CD4-positive, alpha-beta T cell (primary cell): ENCODE measurements around the gene CDH4. TPM values are rescaled to one million over a fixed set of nuclear protein-coding genes. Genes with fewer than 3 reads are reported as not detected.

Experiments used
- ATAC-seq: fragments of 200-7000 bp; cut with Tn5 transposase; one replicate; pipeline ENCODE4 v1.10.0; 2022; ENCODE audit warnings: mild to moderate bottlenecking; ENCODE audit not compliant: poor library complexity
- CTCF ChIA-PET: fragments of 350-600 bp; sonication (Branson Sonifier 250); formaldehyde crosslinking; loops from one replicate; lab custom pipeline; 2021; ENCODE audit warnings: antibody characterized with exemption, inconsistent platforms; lab: Charles Lee
- POLR2A ChIA-PET: fragments of 350-600 bp; sonication (Branson Sonifier 250); formaldehyde crosslinking; loops from one replicate; lab custom pipeline; 2021; ENCODE audit warnings: antibody characterized with exemption, inconsistent platforms; lab: Charles Lee
- DNase-seq, 14 experiments: peaks; one replicate each; pipeline ENCODE4 v3.0.0-alpha.2; 2013 to 2020; ENCODE audit warnings: mixed read lengths in 2 of 14
- H3K27ac ChIP-seq, 2 donors: one replicate each; pipeline versions ENCODE4 v1.5.1 to v1.7.0; 2013; ENCODE audit warnings: low read length in 2 of 2, low read depth in 1 of 2, mild to moderate bottlenecking in 1 of 2
- H3K27me3 ChIP-seq, 2 experiments: 1 replicate in 1 of 2; 2 replicates in 1 of 2; pipeline versions ENCODE4 v1.6.1 to v1.7.0; 2013; ENCODE audit warnings: low read length in 2 of 2, control low read depth in 1 of 2, mild to moderate bottlenecking in 1 of 2, moderate library complexity in 1 of 2; ENCODE audit not compliant: insufficient read depth in 2 of 2, control insufficient read depth in 1 of 2
- H3K36me3 ChIP-seq: one replicate; pipeline ENCODE4 v1.6.1; 2013; ENCODE audit warnings: low read length, control low read depth; ENCODE audit not compliant: insufficient read depth
- H3K4me1 ChIP-seq: one replicate; pipeline ENCODE4 v1.6.1; 2013; ENCODE audit warnings: low read length, control low read depth; ENCODE audit not compliant: insufficient read depth
- H3K4me3 ChIP-seq: one replicate; pipeline ENCODE4 v1.5.1; 2013; ENCODE audit warnings: mild to moderate bottlenecking, low read length, moderate library complexity
- H3K9me3 ChIP-seq, 2 experiments: 1 replicate in 1 of 2; 2 replicates in 1 of 2; pipeline versions ENCODE4 v1.6.1 to v1.7.0; 2013; ENCODE audit warnings: low read length in 2 of 2, mild to moderate bottlenecking in 2 of 2, control low read depth in 1 of 2, moderate library complexity in 1 of 2; ENCODE audit not compliant: control insufficient read depth in 1 of 2, insufficient read depth in 1 of 2
- H3K27ac Mint-ChIP-seq: one replicate; pipeline ENCODE4 v1.8.0; 2020; ENCODE audit warnings: mixed read lengths
- H3K27me3 Mint-ChIP-seq: one replicate; pipeline ENCODE4 v1.8.0; 2021; ENCODE audit warnings: mixed read lengths
- H3K36me3 Mint-ChIP-seq: one replicate; pipeline ENCODE4 v1.8.0; 2021; ENCODE audit warnings: low read depth, mixed read lengths
- H3K4me1 Mint-ChIP-seq: one replicate; pipeline ENCODE4 v1.8.0; 2021; ENCODE audit warnings: low read depth, mixed read lengths
- H3K4me3 Mint-ChIP-seq: one replicate; pipeline ENCODE4 v1.8.0; 2020; ENCODE audit warnings: mild to moderate bottlenecking, mixed read lengths
- H3K9me3 Mint-ChIP-seq: one replicate; pipeline ENCODE4 v1.8.0; 2020; ENCODE audit warnings: mixed read lengths
- CTCF ChIP-seq: fragments of 200-600 bp; IDR thresholded peaks from one replicate; pipeline ENCODE4 v1.8.0; 2022; ENCODE audit warnings: antibody characterized with exemption, mild to moderate bottlenecking
- intact Hi-C, 2 experiments: fragments of 100-400 bp; cut with DNase I in 1 of 2; cut with micrococcal nuclease in 1 of 2; formaldehyde crosslinking; loops; one replicate each; pipeline versions ENCODE4 v1.15.1 to v1.9.0; 2023 to 2025; cut with DNase I, micrococcal nuclease
- total RNA-seq, 174 experiments: library from RNA in 2 of 174; stranded (reverse) in 2 of 174; gene quantifications; one replicate each; pipeline ENCODE4 v1.2.3 and lab custom pipeline; 2021 to 2026

The CDH4 gene
- total RNA-seq, 2 experiments from 2014 or later = 0.11 TPM

GRCh38 chr20:61673152-61673847, 421.2 kb downstream of the CDH4 start:
- Histone ChIP-seq H3K4me3 (no peak overlapping the region), H3K27me3 (no peaks in the 10 kb centered on the region), H3K36me3 (no peaks in the 10 kb centered on the region), H3K9me3 (peaks cover 0 to 17% of the 10 kb centered on the region in 2 experiments), H3K4me1 (no peaks in the 10 kb centered on the region), H3K27ac (no peak overlapping the region)
- intact Hi-C loops = no loop called here
- H3K27ac Mint-ChIP-seq = no peak overlapping the region
- POLR2A ChIA-PET = no interaction called here
- H3K4me3 Mint-ChIP-seq = no peak overlapping the region
- peaks cover 4% of the 10 kb centered on the region for H3K27me3 Mint-ChIP-seq
- no peaks in the 10 kb centered on the region for H3K4me1 Mint-ChIP-seq
- DNase-seq = no peak
- CTCF ChIA-PET = no interaction called here
- no peaks in the 10 kb centered on the region for H3K9me3 Mint-ChIP-seq
- TF ChIP-seq CTCF = no peak
- no peaks in the 10 kb centered on the region for H3K36me3 Mint-ChIP-seq
- no peak for ATAC-seq

GRCh38 chr20:61674121-61674520, 422.1 kb downstream of the CDH4 start:
- CTCF ChIA-PET = no interaction called here

GRCh38 chr20:61674688-61675087, 422.6 kb downstream of the CDH4 start:
- H3K4me1 Mint-ChIP-seq = no peaks in the 10 kb centered on the region
- peaks cover 4% of the 10 kb centered on the region for H3K27me3 Mint-ChIP-seq
- peaks cover 0 to 12% of the 10 kb centered on the region in 2 experiments for H3K9me3 ChIP-seq
- no peak for TF ChIP-seq CTCF
- H3K27ac Mint-ChIP-seq = no peak overlapping the region
- DNase-seq (no peak), ATAC-seq (no peak)
- H3K9me3 Mint-ChIP-seq = no peaks in the 10 kb centered on the region
- no peaks in the 10 kb centered on the region for H3K36me3 ChIP-seq
- POLR2A ChIA-PET = no interaction called here
- H3K4me3 Mint-ChIP-seq = no peak overlapping the region
- no peaks in the 10 kb centered on the region for H3K4me1 ChIP-seq
- H3K36me3 Mint-ChIP-seq = no peaks in the 10 kb centered on the region
- intact Hi-C loops = no loop called here
- no peaks in the 10 kb centered on the region for H3K27me3 ChIP-seq
- no peak overlapping the region for H3K27ac ChIP-seq
- H3K4me3 ChIP-seq = no peak overlapping the region
- CTCF ChIA-PET = no interaction called here

More at GRCh38 chr20:61674121-61674520, 422.1 kb downstream of the CDH4 start:
- Mint-ChIP-seq H3K4me1 (no peaks in the 10 kb centered on the region), H3K27me3 (peaks cover 4% of the 10 kb centered on the region), H3K27ac (no peak overlapping the region), H3K4me3 (no peak overlapping the region), H3K9me3 (no peaks in the 10 kb centered on the region), H3K36me3 (no peaks in the 10 kb centered on the region)
- Histone ChIP-seq H3K9me3 (peaks cover 0 to 9% of the 10 kb centered on the region in 2 experiments), H3K36me3 (no peaks in the 10 kb centered on the region), H3K27ac (no peak overlapping the region), H3K27me3 (no peaks in the 10 kb centered on the region), H3K4me3 (no peak overlapping the region), H3K4me1 (no peaks in the 10 kb centered on the region)
- TF ChIP-seq CTCF = no peak
- DNase-seq (no peak), ATAC-seq (no peak)
- intact Hi-C loops = no loop called here
- POLR2A ChIA-PET = no interaction called here
